Vagina (tissue), 2 donors: ENCODE data around the gene MS4A14. TPM values are rescaled to one million over a fixed set of nuclear protein-coding genes. Genes with fewer than 3 reads are reported as not detected.

Experiments
- DNase-seq, 2 donors: peaks; one replicate each; pipeline ENCODE4 v3.0.0-alpha.2; 2017; ENCODE audit errors: extremely low spot score in 2 of 2
- H3K27ac ChIP-seq: fragments of 200-600 bp; sonication (generic); one replicate; pipeline ENCODE4 v1.5.1; 2019
- H3K27me3 ChIP-seq: fragments of 200-600 bp; sonication (generic); one replicate; pipeline ENCODE4 v1.5.1; 2019
- H3K36me3 ChIP-seq, 2 donors: fragments of 200-600 bp; sonication (generic); one replicate each; pipeline ENCODE4 v1.5.1; 2017 to 2019
- H3K4me1 ChIP-seq: fragments of 200-600 bp; sonication (generic); one replicate; pipeline ENCODE4 v1.5.1; 2019
- H3K4me3 ChIP-seq, 2 donors: fragments of 200-600 bp; sonication (generic); 1 replicate in 1 of 2; 2 replicates in 1 of 2; pipeline ENCODE4 v1.5.1; 2016 to 2019
- H3K9me3 ChIP-seq: fragments of 200-600 bp; sonication (generic); one replicate; pipeline ENCODE4 v1.5.1; 2019
- CTCF ChIP-seq, 3 experiments: fragments of 450-650 bp in 2 of 3; fragments of 200-600 bp in 1 of 3; sonication (generic) in 1 of 3; IDR thresholded peaks; one replicate each; pipeline ENCODE4 v1.5.1; 2017 to 2019; ENCODE audit warnings: antibody characterized with exemption in 3 of 3, mild to moderate bottlenecking in 2 of 3, moderate library complexity in 2 of 3
- POLR2A ChIP-seq, 2 donors: fragments of 450-650 bp; IDR thresholded peaks; one replicate each; pipeline ENCODE4 v1.6.1; 2017; ENCODE audit warnings: antibody characterized with exemption in 2 of 2, mild to moderate bottlenecking in 2 of 2, moderate library complexity in 2 of 2
- POLR2AphosphoS5 ChIP-seq, 2 donors: sonication (generic); formaldehyde crosslinking; IDR thresholded peaks; one replicate each; pipeline ENCODE4 v1.9.0; 2017; ENCODE audit warnings: antibody characterized with exemption in 2 of 2, mild to moderate bottlenecking in 2 of 2, low read depth in 1 of 2; ENCODE audit not compliant: insufficient read depth in 1 of 2
- intact Hi-C: fragments of 100-400 bp; cut with DNase I; formaldehyde crosslinking; loops from one replicate; pipeline ENCODE4 v1.15.1; 2023
- total RNA-seq: library from RNA; depleted of rRNA; stranded (reverse); fragments of >200 nt; gene quantifications from one replicate; pipeline ENCODE4 v1.2.3, GENCODE V29; 2016

Gene MS4A14
- total RNA-seq, 1 donor from 2014 or later: 1.7 TPM

- no peaks in the 10 kb centered on the region for H3K36me3 ChIP-seq
- intact Hi-C loops: no loop called here
- no peaks in the 10 kb centered on the region for H3K9me3 ChIP-seq
- no peaks in the 10 kb centered on the region for H3K27me3 ChIP-seq
- TF ChIP-seq POLR2AphosphoS5 (IDR thresholded peaks at IDR 0.05; ENCODE audit: insufficient read depth in 1 of 2, low read depth in 1 of 2) (no peak), CTCF (IDR thresholded peaks at IDR 0.05) (no peak), POLR2A (IDR thresholded peaks at IDR 0.05) (no peak)
- H3K4me1 ChIP-seq: no peaks in the 10 kb centered on the region
- H3K27ac ChIP-seq: no peak overlapping the region
- no peak for DNase-seq
- no peak overlapping the region for H3K4me3 ChIP-seq
Observed at GRCh38 chr11:60454212-60454611, 58.0 kb downstream of the MS4A14 start.

GRCh38 chr11:60455531-60456042, 59.3 kb downstream of the MS4A14 start, which contains the start of gene MS4A1:
MS4A1 (plus strand) TSS chr11:60455847; CDS start chr11:60462375, 6,528 bp downstream.
- intact Hi-C loops: no loop called here
- Histone ChIP-seq H3K4me1 (no peaks in the 10 kb centered on the region), H3K4me3 (no peak within 1 kb of the TSS), H3K36me3 (no peaks in the 10 kb centered on the region), H3K27ac (no peak within 1 kb of the TSS), H3K27me3 (no peaks in the 10 kb centered on the region), H3K9me3 (no peaks in the 10 kb centered on the region)
- no peak for DNase-seq
- TF ChIP-seq CTCF (IDR thresholded peaks at IDR 0.05) (no peak), POLR2AphosphoS5 (IDR thresholded peaks at IDR 0.05; ENCODE audit: insufficient read depth in 1 of 2, low read depth in 1 of 2) (no peak), POLR2A (IDR thresholded peaks at IDR 0.05) (no peak)

GRCh38 chr11:60457576-60457975, 61.3 kb downstream of the MS4A14 start:
- Histone ChIP-seq H3K27me3 (no peaks in the 10 kb centered on the region), H3K4me3 (no peak overlapping the region), H3K36me3 (no peaks in the 10 kb centered on the region), H3K9me3 (no peaks in the 10 kb centered on the region), H3K4me1 (no peaks in the 10 kb centered on the region), H3K27ac (no peak overlapping the region)
- no peak for TF ChIP-seq POLR2AphosphoS5 (IDR thresholded peaks at IDR 0.05; ENCODE audit: insufficient read depth in 1 of 2, low read depth in 1 of 2)
- intact Hi-C loops: no loop called here
- no peak for DNase-seq

- DNase-seq: no peak
- Histone ChIP-seq H3K9me3 (no peaks in the 10 kb centered on the region), H3K4me1 (no peaks in the 10 kb centered on the region), H3K4me3 (no peak overlapping the region), H3K27ac (no peak overlapping the region), H3K27me3 (no peaks in the 10 kb centered on the region), H3K36me3 (no peaks in the 10 kb centered on the region)
- intact Hi-C loops: no loop called here
- TF ChIP-seq POLR2A (IDR thresholded peaks at IDR 0.05) (no peak), POLR2AphosphoS5 (IDR thresholded peaks at IDR 0.05; ENCODE audit: insufficient read depth in 1 of 2, low read depth in 1 of 2) (no peak), CTCF (IDR thresholded peaks at IDR 0.05) (no peak)
Observed at GRCh38 chr11:60459345-60459744, 63.1 kb downstream of the MS4A14 start.

Other genes with a start within 250 kb of the MS4A14 start
- 30.7 TPM for gene MS4A6A, start 213.4 kb upstream of the MS4A14 start, total RNA-seq
- 1.7 TPM for gene MS4A4E, start 153.3 kb upstream of the MS4A14 start, total RNA-seq
- gene MS4A4A, start 115.8 kb upstream of the MS4A14 start, total RNA-seq: 10.3 TPM
- gene MS4A6E, start 69.2 kb upstream of the MS4A14 start, total RNA-seq: 3.4 TPM
- gene MS4A7, start 17.9 kb upstream of the MS4A14 start, total RNA-seq: 23.3 TPM
- gene MS4A5, start 33.1 kb downstream of the MS4A14 start, total RNA-seq: not detected
- not detected for gene MS4A1, start 59.4 kb downstream of the MS4A14 start, total RNA-seq
- not detected for gene MS4A12, start 96.3 kb downstream of the MS4A14 start, total RNA-seq
- gene MS4A13, start 118.9 kb downstream of the MS4A14 start, total RNA-seq: not detected